Cardiac muscle cell (in vitro differentiated cells and primary cell): ENCODE data around the gene PSME4. TPM values are rescaled to one million over a fixed set of nuclear protein-coding genes. Genes with fewer than 3 reads are reported as not detected.
"Not testable (repeated sequence)": the region's sequence is repeated elsewhere in the genome, so short reads cannot be mapped to it uniquely, and the experiment has no call there.

Experiments
- DNase-seq, 2 donors: peaks; one replicate each; pipeline versions ENCODE4 v3.0.0 to v3.0.0-alpha.2; 2010 to 2017; ENCODE audit warnings: low read depth in 1 of 2, low spot score in 1 of 2
- H3K27ac ChIP-seq: fragments of 200-600 bp; sonication (generic); 2 replicates; pipeline ENCODE4 v1.5.1; 2016
- H3K27me3 ChIP-seq: fragments of 200-600 bp; sonication (generic); 2 replicates; pipeline ENCODE4 v1.6.0; 2016; ENCODE audit warnings: control low read depth
- H3K36me3 ChIP-seq: fragments of 200-600 bp; sonication (generic); 2 replicates; pipeline ENCODE4 v1.5.1; 2016; ENCODE audit warnings: control low read depth
- H3K4me1 ChIP-seq: fragments of 200-600 bp; sonication (generic); 2 replicates; pipeline ENCODE4 v1.8.1; 2017; ENCODE audit warnings: low read depth, mild to moderate bottlenecking, mixed run types
- H3K4me3 ChIP-seq: fragments of 200-600 bp; sonication (generic); 2 replicates; pipeline ENCODE4 v1.5.1; 2016; ENCODE audit warnings: mild to moderate bottlenecking
- H3K9me3 ChIP-seq: fragments of 200-600 bp; sonication (generic); 2 replicates; pipeline ENCODE4 v1.5.1; 2017; ENCODE audit warnings: low read depth, mild to moderate bottlenecking, control low read depth
- polyA plus RNA-seq: library from polyadenylated mRNA; unstranded; fragments of >200 nt; fragmentation: Nextera tagmentation; extraction: Ambion mirVana; gene quantifications from 2 replicates; pipeline ENCODE4 v1.2.1, GENCODE V29; 2016
- total RNA-seq: library from RNA; depleted of rRNA; stranded (reverse); fragments of >200 nt; gene quantifications from 2 replicates; pipeline ENCODE4 v1.2.3, GENCODE V29; 2016
- TF ChIP-seq, protein P1 (sequence below): IDR thresholded peaks from 2 replicates; pipeline ENCODE4 v1.5.1; 2012; ENCODE audit warnings: low read depth, mild to moderate bottlenecking, low read length

The PSME4 gene
- total and polyA plus RNA-seq, 2 experiments from 2014 or later: 8.7 to 27.6 TPM

DNA sequence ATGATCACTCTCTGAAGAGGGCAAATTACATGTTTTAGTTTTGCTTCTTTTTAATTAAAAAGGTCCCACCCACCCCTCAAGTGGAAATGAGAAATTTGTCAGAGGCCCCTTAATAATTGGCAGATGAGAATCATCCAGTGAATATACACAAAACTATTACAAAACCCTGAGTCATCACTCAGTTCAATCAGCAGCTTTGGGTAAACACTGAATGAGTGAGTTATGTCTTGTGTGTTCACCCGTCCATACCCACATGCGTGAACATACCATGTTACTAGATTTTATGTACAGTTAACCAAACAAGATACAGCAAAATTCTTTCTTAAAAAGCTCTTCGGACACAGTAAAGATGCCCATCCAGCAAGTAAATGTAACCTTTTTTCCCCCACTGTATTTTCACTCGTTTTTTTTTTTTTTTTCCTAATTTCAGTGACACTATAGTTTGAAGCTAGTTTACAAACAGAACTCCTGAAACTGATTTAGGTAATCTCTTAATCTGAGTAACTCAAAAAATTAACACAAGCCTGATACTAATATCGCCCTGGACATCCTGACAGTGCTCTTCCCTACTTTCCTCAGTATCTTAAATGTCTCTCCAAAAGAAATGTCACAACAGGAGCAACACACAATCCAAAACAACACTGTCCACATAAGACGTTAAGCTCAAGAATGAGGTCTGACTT is 1.4 kb downstream of the PSME4 start:
- peak overlapping the region; percentile 85 for H3K4me3 ChIP-seq
- peaks cover 9% of the 10 kb centered on the region for H3K4me1 ChIP-seq
- TF ChIP-seq, protein P1, sequence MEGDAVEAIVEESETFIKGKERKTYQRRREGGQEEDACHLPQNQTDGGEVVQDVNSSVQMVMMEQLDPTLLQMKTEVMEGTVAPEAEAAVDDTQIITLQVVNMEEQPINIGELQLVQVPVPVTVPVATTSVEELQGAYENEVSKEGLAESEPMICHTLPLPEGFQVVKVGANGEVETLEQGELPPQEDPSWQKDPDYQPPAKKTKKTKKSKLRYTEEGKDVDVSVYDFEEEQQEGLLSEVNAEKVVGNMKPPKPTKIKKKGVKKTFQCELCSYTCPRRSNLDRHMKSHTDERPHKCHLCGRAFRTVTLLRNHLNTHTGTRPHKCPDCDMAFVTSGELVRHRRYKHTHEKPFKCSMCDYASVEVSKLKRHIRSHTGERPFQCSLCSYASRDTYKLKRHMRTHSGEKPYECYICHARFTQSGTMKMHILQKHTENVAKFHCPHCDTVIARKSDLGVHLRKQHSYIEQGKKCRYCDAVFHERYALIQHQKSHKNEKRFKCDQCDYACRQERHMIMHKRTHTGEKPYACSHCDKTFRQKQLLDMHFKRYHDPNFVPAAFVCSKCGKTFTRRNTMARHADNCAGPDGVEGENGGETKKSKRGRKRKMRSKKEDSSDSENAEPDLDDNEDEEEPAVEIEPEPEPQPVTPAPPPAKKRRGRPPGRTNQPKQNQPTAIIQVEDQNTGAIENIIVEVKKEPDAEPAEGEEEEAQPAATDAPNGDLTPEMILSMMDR: no peak
- H3K9me3 ChIP-seq: no peaks in the 10 kb centered on the region
- H3K27me3 ChIP-seq: no peaks in the 10 kb centered on the region
- DNase-seq: peak in 1 of 2 donors; percentile 54
- peak overlapping the region; percentile 95 for H3K27ac ChIP-seq
- no peaks in the 10 kb centered on the region for H3K36me3 ChIP-seq

DNA sequence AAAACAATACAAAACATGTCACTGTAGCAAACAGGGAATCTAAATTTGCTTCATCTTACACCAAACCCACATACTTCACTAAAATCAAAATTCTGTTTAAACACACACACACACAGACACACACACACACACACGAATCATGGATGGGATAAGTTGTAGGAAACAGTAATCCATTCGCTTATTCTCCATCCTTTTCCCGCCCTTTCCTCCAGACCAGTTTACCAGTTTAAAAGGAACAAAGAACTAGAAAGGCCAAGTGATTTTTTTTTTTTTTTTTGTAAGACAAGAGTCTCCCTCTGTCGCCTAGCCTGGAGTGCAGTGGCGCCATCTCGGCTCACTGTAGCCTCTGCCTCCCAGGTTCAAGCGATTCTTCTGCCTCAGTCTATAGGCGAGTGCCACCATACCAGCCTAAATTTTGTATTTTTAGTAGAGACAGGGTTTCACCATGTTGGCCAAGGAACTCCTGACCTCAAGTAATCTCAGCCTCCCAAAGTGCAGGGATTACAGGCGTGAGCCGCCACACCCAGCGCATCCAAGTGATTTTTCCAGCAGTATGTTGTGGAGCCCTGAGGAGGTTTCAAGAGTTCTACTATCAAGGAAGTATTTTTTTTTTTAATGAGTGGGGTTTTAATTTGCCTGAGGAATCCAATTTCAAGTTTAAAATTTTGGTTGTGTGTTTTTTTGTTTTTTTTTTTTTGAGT is 5.7 kb downstream of the PSME4 start:
- no peak overlapping the region for H3K4me3 ChIP-seq
- TF ChIP-seq, protein P1: no peak
- no peaks in the 10 kb centered on the region for H3K36me3 ChIP-seq
- DNase-seq: no peak
- H3K4me1 ChIP-seq: peaks cover 15% of the 10 kb centered on the region
- H3K27me3 ChIP-seq: no peaks in the 10 kb centered on the region
- H3K9me3 ChIP-seq: no peaks in the 10 kb centered on the region
- H3K27ac ChIP-seq: no peak overlapping the region

DNA sequence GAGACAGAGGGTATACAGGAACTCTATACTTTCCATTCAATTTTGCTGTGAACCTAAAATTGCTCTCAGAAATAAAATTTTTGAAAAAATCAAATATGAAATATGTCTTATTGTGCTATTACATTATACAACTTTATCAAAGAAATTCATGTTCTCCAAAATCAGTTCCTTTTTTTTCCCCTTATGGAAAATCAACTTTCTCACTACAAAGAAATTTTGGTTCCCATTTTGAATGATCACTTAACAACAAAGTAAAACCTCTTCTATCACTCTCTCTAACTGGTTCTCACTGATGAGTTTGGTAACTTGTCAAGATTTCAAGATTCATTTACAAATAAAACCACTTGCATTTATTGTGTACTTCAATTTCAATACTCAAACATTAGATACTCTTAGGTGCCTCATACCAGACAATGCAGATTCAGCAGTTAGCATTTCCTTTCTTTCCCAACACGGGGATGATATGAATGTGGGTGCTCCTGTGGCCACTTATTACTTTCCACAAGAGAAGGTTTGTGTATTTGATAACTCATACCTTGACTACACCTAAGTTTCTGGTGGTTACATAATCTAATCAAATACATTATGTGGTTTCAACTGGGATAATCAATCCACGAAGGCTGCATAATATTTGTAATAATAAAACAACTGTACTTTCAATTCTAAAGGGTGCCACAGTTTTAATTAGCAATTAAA is 6.4 kb downstream of the PSME4 start:
- no peak overlapping the region for H3K27ac ChIP-seq
- H3K4me1 ChIP-seq: peaks cover 15% of the 10 kb centered on the region
- TF ChIP-seq, protein P1: no peak
- H3K36me3 ChIP-seq: no peaks in the 10 kb centered on the region
- no peak for DNase-seq
- H3K4me3 ChIP-seq: no peak overlapping the region
- no peaks in the 10 kb centered on the region for H3K27me3 ChIP-seq
- no peaks in the 10 kb centered on the region for H3K9me3 ChIP-seq

DNA sequence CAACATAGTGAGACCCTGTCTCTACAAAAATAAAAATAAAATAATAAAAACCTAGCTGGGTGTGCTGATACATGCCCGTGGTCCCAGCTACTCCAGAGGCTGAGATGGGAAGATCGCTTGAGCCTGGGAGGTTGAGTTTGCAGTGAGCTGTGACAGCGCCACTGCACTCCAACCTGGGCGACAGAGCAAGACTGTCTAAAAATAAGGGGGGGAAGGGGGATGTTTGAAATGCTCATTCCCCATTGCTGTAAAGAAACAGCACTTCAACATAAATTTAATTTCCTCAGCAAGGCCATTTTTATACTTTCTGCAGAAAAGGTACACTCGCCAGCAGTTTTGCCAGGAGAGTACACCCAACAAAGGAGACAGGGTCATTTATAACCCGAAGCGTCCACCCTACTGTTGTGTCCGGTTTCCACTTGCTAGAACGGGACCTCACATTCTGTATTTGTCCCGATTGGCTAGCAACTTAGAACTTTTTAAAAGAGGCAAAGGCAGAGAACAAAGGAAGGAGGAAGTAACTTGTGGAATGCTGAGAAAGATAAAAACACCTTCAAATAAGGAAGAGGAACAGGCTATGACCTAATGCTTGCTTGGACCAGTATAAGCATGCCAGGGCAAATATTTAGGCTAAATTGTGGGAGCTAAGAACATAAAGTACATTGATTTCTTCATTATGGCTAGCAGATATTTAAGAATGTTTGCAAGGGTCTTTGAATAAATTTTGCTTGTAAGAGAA is 9.1 kb downstream of the PSME4 start:
- DNase-seq, H3K4me1 ChIP-seq, H3K4me3 ChIP-seq: not testable (repeated sequence)

DNA sequence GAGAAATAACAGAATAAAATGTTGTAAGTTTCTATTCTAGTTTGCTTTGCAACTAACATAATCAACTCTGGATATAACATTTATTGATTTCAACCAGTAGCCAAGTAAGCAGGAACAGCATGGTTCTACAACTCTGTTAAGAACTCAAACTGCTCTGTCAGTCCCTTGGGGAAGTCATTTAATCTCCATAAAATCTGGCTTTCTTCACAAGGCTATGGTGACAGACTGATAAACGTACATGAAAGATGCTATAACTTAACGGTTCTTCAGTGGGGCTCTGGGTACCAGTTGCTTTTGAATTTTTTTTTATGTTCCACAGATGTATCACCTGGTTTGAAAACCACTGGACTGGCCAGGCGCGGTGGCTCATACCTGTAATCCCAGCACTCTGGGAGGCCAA is 10.3 kb downstream of the PSME4 start:
- Histone ChIP-seq H3K27ac (no peak overlapping the region), H3K36me3 (no peaks in the 10 kb centered on the region), H3K4me1 (peaks cover 6% of the 10 kb centered on the region), H3K27me3 (no peaks in the 10 kb centered on the region), H3K4me3 (no peak overlapping the region), H3K9me3 (no peaks in the 10 kb centered on the region)
- DNase-seq: no peak
- TF ChIP-seq, protein P1: no peak

More for the DNA sequence above, 9.1 kb downstream of the PSME4 start:
- not testable (repeated sequence) for H3K9me3 ChIP-seq, H3K36me3 ChIP-seq, H3K27me3 ChIP-seq
- H3K27ac ChIP-seq: peak overlapping the region; percentile 44
